Breast epithelium (tissue), 3 donors: ENCODE measurements around the gene C2orf49.

Experiments
- POLR2A ChIP-seq: fragments of 450-650 bp; IDR thresholded peaks from one replicate; pipeline ENCODE4 v1.6.1; 2016; ENCODE audit warnings: antibody characterized with exemption, mild to moderate bottlenecking, moderate library complexity
- POLR2AphosphoS5 ChIP-seq, 3 donors: sonication (generic); formaldehyde crosslinking; IDR thresholded peaks; one replicate each; pipeline ENCODE4 v1.6.1; 2017; ENCODE audit warnings: antibody characterized with exemption in 3 of 3
- TF ChIP-seq, protein P1 (sequence below), 3 donors: fragments of 450-650 bp; IDR thresholded peaks; one replicate each; pipeline ENCODE4 v1.5.1; 2016 to 2017; ENCODE audit warnings: antibody characterized with exemption in 3 of 3, mild to moderate bottlenecking in 3 of 3, moderate library complexity in 3 of 3

DNA sequence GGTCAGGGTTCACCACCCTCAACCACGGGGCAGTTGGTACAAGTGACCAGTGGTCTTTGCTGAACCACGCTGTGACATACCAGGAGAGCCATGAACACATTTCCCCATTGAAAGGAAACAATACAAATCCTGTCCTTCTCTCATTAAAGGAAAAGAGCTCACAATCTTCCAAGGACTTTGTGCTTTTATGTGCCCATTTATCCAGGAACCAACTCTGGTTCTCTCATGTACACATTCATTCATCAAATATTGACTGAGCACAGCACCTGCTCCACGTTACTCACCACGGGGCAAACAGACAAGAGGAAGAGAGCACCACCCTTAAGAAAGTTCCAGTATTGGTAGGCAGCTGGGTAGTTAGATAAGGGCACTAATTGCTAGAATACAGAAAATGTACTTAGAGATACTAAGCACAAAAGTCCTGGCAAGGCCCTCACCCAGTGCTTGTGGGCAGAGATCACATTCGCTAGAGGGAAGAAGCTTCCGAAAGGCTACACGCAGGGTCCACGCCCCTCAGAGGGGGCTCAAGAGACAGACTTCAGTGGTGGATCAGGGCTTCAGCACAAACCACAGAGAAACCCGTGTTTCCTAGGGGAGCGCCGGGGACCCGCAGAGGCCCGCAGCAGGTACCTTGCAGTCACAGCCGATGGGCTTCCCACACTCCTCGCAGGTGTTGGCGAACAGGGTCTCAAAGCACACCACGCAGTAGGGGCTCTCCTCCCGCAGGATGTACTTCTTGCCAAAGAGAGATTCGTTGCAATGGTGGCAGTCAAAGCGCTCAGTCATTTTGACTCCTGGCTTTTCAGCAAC, 48.6 kb downstream of the C2orf49 start:
- TF ChIP-seq, protein P1, sequence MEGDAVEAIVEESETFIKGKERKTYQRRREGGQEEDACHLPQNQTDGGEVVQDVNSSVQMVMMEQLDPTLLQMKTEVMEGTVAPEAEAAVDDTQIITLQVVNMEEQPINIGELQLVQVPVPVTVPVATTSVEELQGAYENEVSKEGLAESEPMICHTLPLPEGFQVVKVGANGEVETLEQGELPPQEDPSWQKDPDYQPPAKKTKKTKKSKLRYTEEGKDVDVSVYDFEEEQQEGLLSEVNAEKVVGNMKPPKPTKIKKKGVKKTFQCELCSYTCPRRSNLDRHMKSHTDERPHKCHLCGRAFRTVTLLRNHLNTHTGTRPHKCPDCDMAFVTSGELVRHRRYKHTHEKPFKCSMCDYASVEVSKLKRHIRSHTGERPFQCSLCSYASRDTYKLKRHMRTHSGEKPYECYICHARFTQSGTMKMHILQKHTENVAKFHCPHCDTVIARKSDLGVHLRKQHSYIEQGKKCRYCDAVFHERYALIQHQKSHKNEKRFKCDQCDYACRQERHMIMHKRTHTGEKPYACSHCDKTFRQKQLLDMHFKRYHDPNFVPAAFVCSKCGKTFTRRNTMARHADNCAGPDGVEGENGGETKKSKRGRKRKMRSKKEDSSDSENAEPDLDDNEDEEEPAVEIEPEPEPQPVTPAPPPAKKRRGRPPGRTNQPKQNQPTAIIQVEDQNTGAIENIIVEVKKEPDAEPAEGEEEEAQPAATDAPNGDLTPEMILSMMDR (IDR thresholded peaks at IDR 0.05), result no peak
- TF ChIP-seq POLR2A, result no peak
- TF ChIP-seq POLR2AphosphoS5 (IDR thresholded peaks at IDR 0.05), result no peak
